KMS-11 (cell line): ENCODE measurements around the gene GNG7.
"Not testable (repeated sequence)": the region's sequence is repeated elsewhere in the genome, so short reads cannot be mapped to it uniquely, and the experiment has no call there.

Experiments
- H2AFZ ChIP-seq: fragments of 200-600 bp; sonication (generic); 2 replicates; pipeline ENCODE4 v1.6.1; 2016; ENCODE audit warnings: antibody characterized with exemption, mixed run types, low read depth
- H3K27ac ChIP-seq: fragments of 200-600 bp; sonication (generic); 2 replicates; pipeline ENCODE4 v1.6.1; 2016; ENCODE audit warnings: mild to moderate bottlenecking, mixed run types
- H3K27me3 ChIP-seq: fragments of 200-600 bp; sonication (generic); 2 replicates; pipeline ENCODE4 v1.6.1; 2017; ENCODE audit warnings: mild to moderate bottlenecking, low read depth, mixed run types, moderate library complexity; ENCODE audit not compliant: insufficient read depth
- H3K36me3 ChIP-seq: fragments of 200-600 bp; sonication (generic); 2 replicates; pipeline ENCODE4 v1.6.1; 2017; ENCODE audit warnings: mild to moderate bottlenecking, mixed run types; ENCODE audit not compliant: insufficient read depth
- H3K4me1 ChIP-seq: fragments of 200-600 bp; sonication (generic); 2 replicates; pipeline ENCODE4 v1.6.1; 2016; ENCODE audit warnings: mild to moderate bottlenecking, low read depth, mixed run types; ENCODE audit not compliant: poor library complexity, severe bottlenecking
- H3K4me2 ChIP-seq: fragments of 200-600 bp; sonication (generic); 2 replicates; pipeline ENCODE4 v1.7.0; 2016; ENCODE audit warnings: mild to moderate bottlenecking, mixed run types
- H3K4me3 ChIP-seq: fragments of 200-600 bp; sonication (generic); IDR thresholded peaks from 2 replicates; pipeline ENCODE4 v1.6.1; 2017; ENCODE audit warnings: low read depth, low read length, mixed read lengths; ENCODE audit not compliant: insufficient read depth
- H3K79me2 ChIP-seq: fragments of 200-600 bp; sonication (generic); 2 replicates; pipeline ENCODE4 v1.6.1; 2016; ENCODE audit warnings: low read depth, mixed run types; ENCODE audit not compliant: insufficient read depth
- H3K9ac ChIP-seq: fragments of 200-600 bp; sonication (generic); 2 replicates; pipeline ENCODE4 v1.6.1; 2016; ENCODE audit warnings: mild to moderate bottlenecking, mixed run types
- H4K20me1 ChIP-seq: fragments of 200-600 bp; sonication (generic); 2 replicates; pipeline ENCODE4 v1.6.1; 2016; ENCODE audit warnings: mild to moderate bottlenecking, mixed run types; ENCODE audit not compliant: insufficient read depth
- CTCF ChIP-seq: fragments of 200-600 bp; sonication (generic); conservative IDR thresholded peaks from 2 replicates; pipeline ENCODE4 v1.6.1; 2017; ENCODE audit warnings: low read depth, mild to moderate bottlenecking, antibody characterized with exemption, low read length, moderate library complexity, mixed read lengths

GNG7 gene

GRCh38 chr19:2475018-2475701 lies 227.3 kb downstream of the GNG7 start:
- H3K79me2 ChIP-seq, result peaks cover 31% of the 10 kb centered on the region
- H3K27ac ChIP-seq, result peak overlapping the region; percentile 45
- peaks cover 29% of the 10 kb centered on the region for H3K4me1 ChIP-seq
- peak overlapping the region; percentile 54; the same call in 1 of the 2 replicates for H3K9ac ChIP-seq
- peaks cover 4% of the 10 kb centered on the region for H4K20me1 ChIP-seq
- no peak overlapping the region for H3K4me3 ChIP-seq
- no peaks in the 10 kb centered on the region for H3K27me3 ChIP-seq
- no peak for TF ChIP-seq CTCF
- no peaks in the 10 kb centered on the region for H3K36me3 ChIP-seq
- H2AFZ ChIP-seq, result peak overlapping the region; percentile 77
- H3K4me2 ChIP-seq, result peak overlapping the region; percentile 71

- no peaks in the 10 kb centered on the region for H3K36me3 ChIP-seq
- H3K9ac ChIP-seq, result peak overlapping the region; percentile 54; the same call in 1 of the 2 replicates
- peaks cover 31% of the 10 kb centered on the region for H3K79me2 ChIP-seq
- H3K27me3 ChIP-seq, result no peaks in the 10 kb centered on the region
- peaks cover 29% of the 10 kb centered on the region for H3K4me1 ChIP-seq
- peak overlapping the region; percentile 77 for H2AFZ ChIP-seq
- TF ChIP-seq CTCF, result peak; percentile 84
- peak overlapping the region; percentile 71 for H3K4me2 ChIP-seq
- no peak overlapping the region for H3K4me3 ChIP-seq
- H4K20me1 ChIP-seq, result peaks cover 4% of the 10 kb centered on the region
- H3K27ac ChIP-seq, result peak overlapping the region; percentile 45
Observed at GRCh38 chr19:2474232-2475017, 228.1 kb downstream of the GNG7 start.

- H3K79me2 ChIP-seq, H3K27me3 ChIP-seq, H3K36me3 ChIP-seq, H4K20me1 ChIP-seq, H3K4me3 ChIP-seq: not testable (repeated sequence)
- Histone ChIP-seq H2AFZ (peak overlapping the region; percentile 91), H3K9ac (peak overlapping the region; percentile 32; the same call in 1 of the 2 replicates), H3K27ac (peak overlapping the region; percentile 72), H3K4me1 (peaks cover 29% of the 10 kb centered on the region), H3K4me2 (peak overlapping the region; percentile 77)
Observed at GRCh38 chr19:2469915-2470200, 232.6 kb downstream of the GNG7 start.

GRCh38 chr19:2469102-2469914 lies 233.2 kb downstream of the GNG7 start:
- no peak for TF ChIP-seq CTCF
- H3K4me2 ChIP-seq, result peak overlapping the region; percentile 77

More at GRCh38 chr19:2469102-2469914, 233.2 kb downstream of the GNG7 start:
- H3K4me1 ChIP-seq, result peaks cover 34% of the 10 kb centered on the region
- peak overlapping the region; percentile 32; the same call in 1 of the 2 replicates for H3K9ac ChIP-seq
- H3K36me3 ChIP-seq, result no peaks in the 10 kb centered on the region
- no peaks in the 10 kb centered on the region for H3K27me3 ChIP-seq
- no peak overlapping the region for H3K4me3 ChIP-seq
- peak overlapping the region; percentile 72 for H3K27ac ChIP-seq
- H4K20me1 ChIP-seq, result no peaks in the 10 kb centered on the region
- no peaks in the 10 kb centered on the region for H3K79me2 ChIP-seq
- H2AFZ ChIP-seq, result peak overlapping the region; percentile 91
